T47D (cell line): Measurements from ENCODE around the gene ECT2.
"Not testable (repeated sequence)": the region's sequence is repeated elsewhere in the genome, so short reads cannot be mapped to it uniquely, and the experiment has no call there.

Source experiments
- DNase-seq, 2 experiments: peaks; one replicate each; pipeline versions ENCODE4 v3.0.0 to v3.0.0-alpha.2; 2011 to 2012; ENCODE audit warnings: low read depth in 1 of 2, low spot score in 1 of 2
- JUND ChIP-seq: IDR thresholded peaks from 2 replicates; pipeline ENCODE4 v1.6.1; 2012; ENCODE audit warnings: low read depth
- in situ Hi-C: cut with HindIII; loops from 2 replicates; pipeline ENCODE4 v1.10.0; 2016; ENCODE audit warnings: low sequenced_read_pairs, low pct_unique_long_range_greater_than_20kb

ECT2 gene

DNA sequence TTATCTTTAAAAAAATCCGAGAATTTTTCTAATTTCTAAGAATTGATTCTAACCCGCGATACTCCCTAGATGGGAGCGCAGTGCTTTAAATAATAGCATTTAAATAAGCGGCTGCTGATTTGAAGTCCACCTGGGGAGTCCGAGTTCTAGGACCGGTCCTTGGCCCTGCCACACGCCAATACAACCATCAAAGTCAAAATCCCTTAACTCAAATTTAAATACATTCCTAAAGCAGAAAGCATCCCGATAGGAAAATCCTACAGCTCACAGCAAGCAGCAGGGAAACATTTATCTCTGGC, 508 bp upstream of the ECT2 start:
- in situ Hi-C loops, result no loop called here
- TF ChIP-seq JUND, result no peak
- no peak for DNase-seq

GRCh38 chr3:172751175-172751704, 714 bp downstream of the ECT2 start:
- in situ Hi-C loops, result no loop called here
- peak in 1 of 2 experiments; percentile 52 for DNase-seq
- TF ChIP-seq JUND, result no peak

GRCh38 chr3:172752651-172753050, 2.1 kb downstream of the ECT2 start:
- in situ Hi-C loops, result no loop called here
- TF ChIP-seq JUND, result no peak
- DNase-seq, result no peak

DNA sequence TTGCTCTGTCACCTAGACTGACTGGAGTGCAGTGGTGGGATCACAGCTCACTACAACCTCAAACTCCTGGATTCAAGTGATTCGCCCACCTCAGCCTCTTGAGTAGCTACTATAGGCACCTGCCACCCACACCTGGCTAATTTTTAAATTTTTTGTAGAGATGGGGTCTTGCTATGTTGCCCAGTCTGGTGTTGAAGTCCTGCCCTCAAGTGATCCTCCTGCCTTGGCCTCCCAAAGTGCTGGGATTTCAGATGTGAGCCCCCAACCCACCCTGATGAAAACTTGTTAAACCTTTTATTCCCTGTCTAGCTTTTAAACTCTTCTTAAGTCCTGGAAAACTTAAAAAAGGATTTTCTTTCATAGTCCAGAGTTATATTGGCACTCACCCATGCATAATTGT, 2.6 kb downstream of the ECT2 start:
- in situ Hi-C loops, result no loop called here
- TF ChIP-seq JUND, result no peak
- DNase-seq, result no peak

DNA sequence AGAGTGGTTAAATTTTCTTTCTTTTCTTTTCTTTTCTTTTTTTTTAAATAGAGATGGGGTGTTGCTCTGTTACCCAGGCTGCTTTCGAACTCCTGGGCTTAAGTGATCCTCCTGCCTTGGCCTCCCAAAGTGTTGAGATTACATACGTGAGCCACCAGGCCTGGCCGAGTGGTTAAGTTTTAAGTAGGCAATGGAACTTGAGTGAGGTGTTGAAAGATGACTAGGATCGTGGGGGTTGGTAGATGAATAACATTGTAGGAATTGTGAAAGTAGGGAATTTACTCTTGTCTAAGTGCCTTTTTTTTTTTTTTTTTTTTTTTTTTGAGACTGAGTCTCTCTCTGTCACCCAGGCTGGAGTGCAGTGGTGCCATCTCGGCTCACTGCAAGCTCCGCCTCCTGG, 9.9 kb downstream of the ECT2 start:
- DNase-seq, in situ Hi-C loops: not testable (repeated sequence)

GRCh38 chr3:172766241-172766640, 15.7 kb downstream of the ECT2 start:
- TF ChIP-seq JUND, result no peak

DNA sequence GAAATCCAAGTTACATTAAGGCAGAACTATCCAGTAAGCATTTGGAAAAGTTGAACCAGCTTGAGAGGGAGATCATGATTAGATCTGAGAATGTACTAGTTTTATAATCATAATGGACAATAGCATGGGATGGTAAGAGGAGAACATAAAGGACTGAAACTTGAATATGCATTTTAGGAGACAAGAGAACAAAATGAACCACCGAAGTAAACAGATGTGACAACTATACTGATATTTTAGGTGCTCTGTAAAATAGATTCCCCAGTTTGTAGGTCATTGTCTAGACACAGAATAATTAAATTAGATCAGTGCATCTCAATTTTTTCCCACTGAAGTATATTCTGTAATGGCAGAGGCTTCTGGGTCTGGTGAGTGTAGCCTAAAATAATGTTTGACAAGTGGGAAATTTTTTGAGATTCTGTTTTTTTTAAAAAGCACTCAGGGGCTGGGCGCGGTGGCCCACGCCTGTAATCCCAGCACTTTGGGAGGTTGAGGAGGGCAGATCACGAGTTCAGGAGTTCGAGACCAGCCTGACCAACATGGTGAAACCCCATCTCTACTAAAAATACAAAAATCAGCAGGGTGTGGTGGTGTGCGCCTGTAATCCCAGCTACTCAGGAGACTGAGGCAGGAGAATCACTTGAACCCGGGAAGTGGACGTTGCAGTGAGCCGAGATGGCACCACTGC, 16.3 kb downstream of the ECT2 start:
- DNase-seq, result no peak
- no peak for TF ChIP-seq JUND
- in situ Hi-C loops, result no loop called here

More at GRCh38 chr3:172766241-172766640, 15.7 kb downstream of the ECT2 start:
- DNase-seq, result no peak
- in situ Hi-C loops, result no loop called here

DNA sequence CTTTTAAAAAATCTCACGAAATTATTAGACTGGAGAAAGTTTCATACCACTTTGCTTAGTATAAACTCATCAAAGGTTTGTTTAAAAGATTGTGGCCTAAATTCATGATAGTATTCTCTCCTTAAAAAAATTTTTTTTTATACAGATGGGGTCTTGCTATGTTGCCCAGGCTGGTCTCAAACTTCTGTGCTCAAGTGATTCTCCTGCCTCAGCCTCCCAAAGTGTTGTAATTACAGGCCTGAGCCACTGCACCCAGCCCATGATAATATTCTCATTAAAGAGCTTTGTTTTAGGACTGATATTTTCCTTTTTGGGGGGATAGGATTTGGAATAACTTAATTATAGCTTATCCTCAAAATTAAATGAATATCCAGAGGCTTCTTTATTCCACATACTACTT, 19.9 kb downstream of the ECT2 start:
- no peak for TF ChIP-seq JUND
- DNase-seq, result no peak
- in situ Hi-C loops, result no loop called here

DNA sequence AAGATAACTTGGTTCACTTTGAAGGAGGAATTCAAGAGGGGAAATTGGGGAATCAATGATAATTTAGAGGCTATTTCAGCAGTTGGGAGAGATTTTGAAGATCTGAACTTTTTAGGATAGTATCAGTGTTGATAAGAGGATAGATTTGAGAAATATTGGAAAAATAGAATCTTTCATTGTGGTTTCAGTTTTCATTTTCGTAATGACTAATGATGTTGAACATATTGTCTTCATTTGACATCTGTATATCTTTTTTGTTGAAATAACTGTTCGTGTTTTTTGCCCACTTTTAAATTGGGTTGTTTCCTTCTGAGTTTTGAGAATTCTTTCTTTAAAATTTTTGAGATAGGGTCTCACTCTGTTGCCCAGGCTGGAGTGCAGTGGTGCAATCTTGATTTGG, 21.1 kb downstream of the ECT2 start:
- TF ChIP-seq JUND, result no peak
- no peak for DNase-seq
- in situ Hi-C loops, result no loop called here

DNA sequence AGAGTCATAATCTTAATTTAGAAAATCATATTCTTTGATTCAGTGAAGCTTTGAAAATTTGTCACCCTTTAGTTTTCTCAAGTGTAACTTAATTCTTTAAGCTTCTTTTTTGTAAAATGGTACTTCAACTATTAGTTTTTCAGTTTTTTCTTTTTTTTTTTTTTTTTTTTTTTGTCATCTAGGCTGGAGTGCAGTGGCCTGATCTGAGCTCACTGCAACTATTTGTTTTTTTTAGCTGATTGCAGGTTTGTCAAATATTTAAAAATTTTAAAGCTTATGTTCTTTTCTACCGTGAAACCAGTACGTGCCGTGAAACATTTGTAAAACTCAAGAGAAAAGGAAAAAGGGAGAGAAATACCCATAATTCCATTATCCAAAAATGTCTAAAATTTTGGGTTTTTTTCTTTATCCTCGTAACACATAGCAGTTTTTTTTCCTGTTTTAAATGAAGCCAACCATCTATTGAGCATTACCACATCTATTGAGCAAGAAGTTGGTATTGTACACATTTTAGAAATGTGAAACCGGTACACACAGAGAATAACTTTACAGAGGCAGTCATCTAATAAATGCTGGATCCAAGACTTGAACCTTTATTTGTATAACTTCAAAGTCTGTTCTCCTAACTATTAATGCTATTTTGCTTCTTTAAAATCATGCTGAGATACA, 25.7 kb downstream of the ECT2 start:
- TF ChIP-seq JUND, result no peak
- DNase-seq, result no peak
- in situ Hi-C loops, result no loop called here

GRCh38 chr3:172777901-172778300, 27.4 kb downstream of the ECT2 start:
- TF ChIP-seq JUND, result no peak
- in situ Hi-C loops, result no loop called here
- DNase-seq, result no peak

DNA sequence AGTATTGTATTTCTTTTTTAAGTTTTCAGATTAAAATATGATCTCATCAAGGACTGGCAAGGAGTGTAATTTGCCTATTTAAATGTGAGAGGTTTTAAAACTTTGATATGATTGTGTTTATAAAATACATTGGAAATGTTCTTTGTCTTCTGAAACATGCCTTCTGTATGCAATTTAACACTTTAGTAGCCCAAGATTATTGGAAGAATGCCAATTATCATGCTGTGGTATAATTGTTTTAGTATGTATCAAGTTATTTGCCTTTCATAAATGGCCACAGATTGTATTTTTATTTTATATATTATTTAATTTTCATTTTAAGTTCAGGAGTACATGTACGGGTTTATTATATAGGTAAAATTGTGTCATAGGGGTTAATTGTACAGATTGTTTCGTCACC, 31.7 kb downstream of the ECT2 start:
- in situ Hi-C loops, result no loop called here
- TF ChIP-seq JUND, result no peak
- DNase-seq, result no peak

- no peak for TF ChIP-seq JUND
- DNase-seq, result no peak
- in situ Hi-C loops, result no loop called here
These were observed 35.5 kb downstream of the ECT2 start for GRCh38 chr3:172786036-172786435.

GRCh38 chr3:172787019-172787418, 36.5 kb downstream of the ECT2 start:
- in situ Hi-C loops, result no loop called here
- no peak for TF ChIP-seq JUND
- no peak for DNase-seq
